H1 (cell line): Measurements from ENCODE around the gene VAX1. TPM values are rescaled to one million over a fixed set of nuclear protein-coding genes. Genes with fewer than 3 reads are reported as not detected.

Experiments
- BRCA1 ChIP-seq: IDR thresholded peaks from 2 replicates; pipeline ENCODE4 v1.6.1; 2012; ENCODE audit warnings: low read depth, low read length, improper control_type of control experiment
- MAX ChIP-seq: IDR thresholded peaks from 2 replicates; pipeline ENCODE4 v1.6.1; 2012; ENCODE audit warnings: inconsistent platforms
- SP4 ChIP-seq: IDR thresholded peaks from 2 replicates; pipeline ENCODE4 v1.6.1; 2012; ENCODE audit warnings: low read length, inconsistent platforms
- polyA plus RNA-seq, 7 experiments: library from polyadenylated mRNA; depleted of rRNA in 3 of 7; stranded (reverse) in 5 of 7; unstranded in 2 of 7; fragments of >200 nt in 5 of 7; fragments of 200-250 nt in 2 of 7; gene quantifications; 1 replicate in 5 of 7; 2 replicates in 1 of 7; 4 replicates in 1 of 7; pipeline versions ENCODE4 v1.2.1 to v1.2.3, GENCODE V29; 2011 to 2013; ENCODE audit warnings: missing spikeins in 2 of 7, mixed read lengths in 2 of 7
- total RNA-seq: library from RNA; stranded (reverse); fragmentation: NEBNext Ultra II Directional; extraction: Animal tissue kit (Norgen Biotek cat#: 25700); gene quantifications from 2 replicates; pipeline ENCODE4 v1.2.1, GENCODE V29; 2021
- TF ChIP-seq, protein P1 (sequence below): IDR thresholded peaks from 2 replicates; pipeline ENCODE4 v1.6.1; 2012; ENCODE audit warnings: low read length, inconsistent platforms

Gene VAX1
- total and polyA plus RNA-seq, 2 of the 8 experiments (the other 6 are each of a cell fraction or from before 2014, with no cell fraction given), result not detected

GRCh38 chr10:117112220-117112619 is 25.9 kb downstream of the VAX1 start (continued):
- TF ChIP-seq SP4 (no peak), BRCA1 (no peak), MAX (no peak)
- TF ChIP-seq, protein P1, sequence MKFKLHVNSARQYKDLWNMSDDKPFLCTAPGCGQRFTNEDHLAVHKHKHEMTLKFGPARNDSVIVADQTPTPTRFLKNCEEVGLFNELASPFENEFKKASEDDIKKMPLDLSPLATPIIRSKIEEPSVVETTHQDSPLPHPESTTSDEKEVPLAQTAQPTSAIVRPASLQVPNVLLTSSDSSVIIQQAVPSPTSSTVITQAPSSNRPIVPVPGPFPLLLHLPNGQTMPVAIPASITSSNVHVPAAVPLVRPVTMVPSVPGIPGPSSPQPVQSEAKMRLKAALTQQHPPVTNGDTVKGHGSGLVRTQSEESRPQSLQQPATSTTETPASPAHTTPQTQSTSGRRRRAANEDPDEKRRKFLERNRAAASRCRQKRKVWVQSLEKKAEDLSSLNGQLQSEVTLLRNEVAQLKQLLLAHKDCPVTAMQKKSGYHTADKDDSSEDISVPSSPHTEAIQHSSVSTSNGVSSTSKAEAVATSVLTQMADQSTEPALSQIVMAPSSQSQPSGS, result no peak
